Naive B cell (primary cell): ENCODE results near the gene CHRNA4. TPM values are rescaled to one million over a fixed set of nuclear protein-coding genes. Genes with fewer than 3 reads are reported as not detected.
A peak's percentile ranks its signal among the peaks of the same experiment; 100 is the strongest.

ENCODE experiments used
- ATAC-seq, 2 donors: fragments of 150-1000 bp; cut with Tn5 transposase; 2 replicates each; pipeline ENCODE4 v1.10.0; 2021; ENCODE audit warnings: low read depth in 2 of 2, mild to moderate bottlenecking in 2 of 2, moderate library complexity in 2 of 2
- DNase-seq: peaks from one replicate; pipeline ENCODE4 v3.0.0; 2022
- H3K27ac Mint-ChIP-seq, 6 donors: one replicate each; pipeline ENCODE4 v1.8.0; 2020 to 2022; ENCODE audit warnings: mild to moderate bottlenecking in 6 of 6, mixed read lengths in 6 of 6, moderate library complexity in 5 of 6, inconsistent platforms in 2 of 6
- H3K27me3 Mint-ChIP-seq, 3 donors: one replicate each; pipeline ENCODE4 v1.8.0; 2021 to 2022; ENCODE audit warnings: mixed read lengths in 3 of 3, mild to moderate bottlenecking in 1 of 3
- H3K36me3 Mint-ChIP-seq, 2 donors: one replicate each; pipeline ENCODE4 v1.8.0; 2020 to 2022; ENCODE audit warnings: mixed read lengths in 2 of 2, inconsistent platforms in 1 of 2, mild to moderate bottlenecking in 1 of 2
- H3K4me1 Mint-ChIP-seq, 3 donors: one replicate each; pipeline ENCODE4 v1.8.0; 2020 to 2022; ENCODE audit warnings: mixed read lengths in 3 of 3, inconsistent platforms in 1 of 3, mild to moderate bottlenecking in 1 of 3, moderate library complexity in 1 of 3
- H3K4me3 Mint-ChIP-seq, 8 donors: one replicate each; pipeline ENCODE4 v1.8.0; 2020 to 2022; ENCODE audit warnings: mild to moderate bottlenecking in 8 of 8, mixed read lengths in 8 of 8, moderate library complexity in 8 of 8, inconsistent platforms in 2 of 8
- H3K9me3 Mint-ChIP-seq, 7 donors: one replicate each; pipeline ENCODE4 v1.8.0; 2020 to 2022; ENCODE audit warnings: mixed read lengths in 7 of 7, mild to moderate bottlenecking in 5 of 7, inconsistent platforms in 2 of 7, moderate library complexity in 1 of 7
- polyA plus RNA-seq, 6 donors: library from polyadenylated mRNA; unstranded; fragments of 300-500 nt; fragmentation: Illumina TruSeq; gene quantifications; one replicate each; pipeline ENCODE4 v1.2.3, GENCODE V29; 2021; ENCODE audit warnings: low read depth in 6 of 6

The CHRNA4 gene
- polyA plus RNA-seq, 6 donors from 2014 or later, result not detected

DNA sequence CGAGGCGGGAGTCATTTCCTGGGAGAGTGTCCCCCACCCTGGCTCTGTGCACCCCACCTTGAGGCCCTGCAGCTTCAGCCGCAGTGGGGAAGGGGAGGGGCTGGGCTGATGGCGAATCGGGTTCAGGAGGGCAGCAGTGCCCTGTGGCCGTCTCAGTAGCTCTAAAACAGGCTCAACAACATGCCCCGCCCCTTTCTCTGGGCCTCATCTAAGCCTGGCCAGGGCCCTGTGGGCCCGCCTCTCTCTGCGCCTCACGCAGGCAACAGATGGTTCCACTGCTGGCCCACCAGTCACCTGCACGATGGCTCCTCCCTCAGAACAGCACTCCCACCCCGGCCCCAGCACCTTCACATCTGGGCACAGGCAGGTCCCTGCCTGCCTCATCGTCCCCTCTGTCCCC is 30.2 kb downstream of the CHRNA4 start:
- peaks cover 6 to 16% (median 10%) of the 10 kb centered on the region in 7 donors for H3K9me3 Mint-ChIP-seq
- peaks cover 3 to 11% of the 10 kb centered on the region in 2 donors for H3K36me3 Mint-ChIP-seq
- no peak for ATAC-seq
- H3K27ac Mint-ChIP-seq, result no peak overlapping the region
- peaks cover 10 to 25% (median 25%) of the 10 kb centered on the region in 3 donors for H3K27me3 Mint-ChIP-seq
- no peak overlapping the region for H3K4me3 Mint-ChIP-seq
- DNase-seq, result no peak
- H3K4me1 Mint-ChIP-seq, result peaks cover 0 to 4% (median 3%) of the 10 kb centered on the region in 3 donors

DNA sequence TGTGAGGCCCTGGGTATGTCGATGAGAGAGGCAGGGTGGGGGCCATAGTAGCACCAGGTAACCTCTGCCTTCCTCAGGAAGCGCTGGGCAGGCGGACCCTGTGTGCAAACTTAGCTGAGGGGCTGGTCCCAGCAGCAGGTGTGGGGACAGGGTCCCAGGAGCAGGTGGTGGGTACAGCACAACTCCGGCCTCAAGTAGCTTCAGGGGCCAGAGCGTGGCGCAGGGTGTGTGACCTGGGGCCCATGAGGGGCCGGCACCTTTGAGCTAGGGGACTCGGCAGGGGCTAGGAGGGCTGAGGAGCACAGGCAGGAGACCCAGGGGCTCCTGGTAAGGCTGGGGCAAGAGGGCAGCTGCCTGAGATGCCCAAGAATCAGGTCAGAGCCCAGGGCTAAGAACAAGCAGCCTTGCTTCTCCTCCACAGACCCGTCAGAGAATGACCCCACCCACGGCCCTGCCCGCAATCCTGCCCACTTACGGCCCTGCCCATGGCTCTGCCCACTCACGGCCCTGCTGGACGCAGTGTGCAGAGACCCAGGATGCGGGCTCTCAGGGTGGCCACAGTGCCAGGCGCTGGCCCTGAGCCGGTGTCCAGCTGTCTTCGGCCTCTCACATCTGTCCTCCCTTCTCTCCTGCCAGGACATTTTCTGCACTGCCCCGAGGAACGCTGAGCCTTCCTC is 30.9 kb downstream of the CHRNA4 start:
- H3K27ac Mint-ChIP-seq, result peak overlapping the region in 1 of 6 donors; percentile 74
- ATAC-seq, result no peak
- H3K4me1 Mint-ChIP-seq, result peaks cover 0 to 4% (median 3%) of the 10 kb centered on the region in 3 donors
- peaks cover 5 to 18% (median 17%) of the 10 kb centered on the region in 3 donors for H3K27me3 Mint-ChIP-seq
- H3K9me3 Mint-ChIP-seq, result peaks cover 6 to 16% (median 10%) of the 10 kb centered on the region in 7 donors
- no peak for DNase-seq
- H3K4me3 Mint-ChIP-seq, result no peak overlapping the region
- H3K36me3 Mint-ChIP-seq, result peaks cover 3 to 11% of the 10 kb centered on the region in 2 donors

DNA sequence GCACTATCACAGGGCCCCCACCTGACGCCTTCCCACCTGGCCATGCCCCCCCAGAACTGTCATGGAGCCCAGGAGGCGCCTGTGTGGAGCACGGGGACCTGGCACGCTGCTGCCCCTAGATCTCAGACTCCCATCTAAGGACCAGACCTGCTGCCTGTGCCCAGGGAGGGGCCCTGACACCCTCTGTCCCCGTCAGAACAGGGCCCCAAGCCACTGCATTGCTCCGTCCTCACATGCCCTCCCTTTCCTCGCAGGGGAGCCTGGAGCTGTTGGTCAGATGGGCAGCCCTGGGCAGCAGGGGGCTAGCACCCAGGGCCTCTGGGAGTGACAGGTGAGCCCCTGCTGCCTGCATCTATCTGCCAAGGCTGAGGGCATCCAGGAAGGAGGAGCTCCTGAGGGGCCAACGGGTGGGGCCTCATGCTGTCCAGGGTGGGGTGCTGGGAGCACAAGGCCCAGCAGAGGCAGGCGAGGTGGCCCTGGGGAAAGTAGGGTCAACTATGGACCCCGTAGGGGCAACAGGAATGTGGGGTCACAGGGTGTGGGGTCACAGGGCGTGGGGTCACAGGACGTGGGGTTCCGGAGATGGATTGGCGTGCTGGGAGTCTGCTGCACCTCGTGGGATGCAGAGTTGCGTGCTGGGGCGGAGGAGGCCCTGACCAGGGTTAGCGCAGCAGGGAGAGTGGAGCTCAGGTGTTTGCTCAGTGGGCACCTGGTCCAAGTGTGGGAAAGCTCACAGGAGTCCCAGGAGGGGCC is 31.6 kb downstream of the CHRNA4 start:
- H3K36me3 Mint-ChIP-seq, result peaks cover 3 to 11% of the 10 kb centered on the region in 2 donors
- peaks cover 6 to 16% (median 10%) of the 10 kb centered on the region in 7 donors for H3K9me3 Mint-ChIP-seq
- no peak overlapping the region for H3K4me3 Mint-ChIP-seq
- DNase-seq, result no peak
- peak overlapping the region in 1 of 6 donors; percentile 74 for H3K27ac Mint-ChIP-seq
- peaks cover 0 to 4% (median 3%) of the 10 kb centered on the region in 3 donors for H3K4me1 Mint-ChIP-seq
- peaks cover 0 to 18% (median 16%) of the 10 kb centered on the region in 3 donors for H3K27me3 Mint-ChIP-seq
- no peak for ATAC-seq

- ATAC-seq, result no peak
- Mint-ChIP-seq H3K9me3 (peaks cover 6 to 13% (median 10%) of the 10 kb centered on the region in 7 donors), H3K36me3 (peaks cover 3 to 11% of the 10 kb centered on the region in 2 donors), H3K27ac (peak overlapping the region in 1 of 6 donors; percentile 63), H3K4me1 (peaks cover 0 to 4% (median 3%) of the 10 kb centered on the region in 3 donors), H3K4me3 (no peak overlapping the region), H3K27me3 (peaks cover 3 to 17% (median 17%) of the 10 kb centered on the region in 3 donors)
- no peak for DNase-seq
These were observed 32.4 kb downstream of the CHRNA4 start for GRCh38 chr20:63328718-63329275.

GRCh38 chr20:63328026-63328700 is 33.0 kb downstream of the CHRNA4 start:
- no peak overlapping the region for H3K4me3 Mint-ChIP-seq

DNA sequence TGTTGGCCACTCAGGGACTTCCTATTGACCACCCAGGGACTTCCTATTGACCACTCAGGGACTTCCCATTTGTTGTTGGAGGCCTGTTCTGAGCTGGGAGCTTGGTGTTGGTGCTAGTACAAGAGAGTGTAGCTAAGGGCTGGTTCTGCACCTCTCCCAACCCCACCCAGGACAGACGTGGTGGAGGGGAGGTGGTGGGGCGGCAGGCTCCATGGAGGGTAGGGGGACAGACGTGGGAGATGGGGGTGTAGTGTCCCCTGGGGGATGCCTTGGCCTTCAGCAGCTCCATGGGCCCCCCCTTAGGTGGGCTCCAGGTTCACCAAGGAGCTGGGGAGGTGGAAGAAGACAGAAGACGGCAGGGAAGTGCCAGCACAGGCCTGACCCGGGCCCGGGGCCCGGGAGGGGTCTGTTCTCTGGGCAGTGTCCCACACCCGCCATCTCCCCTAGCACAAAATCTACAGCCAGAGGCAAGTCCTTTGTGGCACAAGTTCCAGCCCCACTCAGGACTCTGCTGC is 33.9 kb downstream of the CHRNA4 start:
- Mint-ChIP-seq H3K27ac (peak overlapping the region in 5 of 6 donors; percentile 85 to 96 (median 86)), H3K27me3 (peaks cover 6 to 23% (median 9%) of the 10 kb centered on the region in 3 donors), H3K4me3 (no peak overlapping the region), H3K9me3 (peaks cover 6 to 13% (median 10%) of the 10 kb centered on the region in 7 donors), H3K36me3 (peaks cover 3 to 11% of the 10 kb centered on the region in 2 donors), H3K4me1 (peaks cover 0 to 4% (median 3%) of the 10 kb centered on the region in 3 donors)
- peak; percentile 23 to 50 for ATAC-seq
- DNase-seq, result no peak

More at GRCh38 chr20:63328026-63328700, 33.0 kb downstream of the CHRNA4 start:
- Mint-ChIP-seq H3K27ac (peak overlapping the region in 4 of 6 donors; percentile 54 to 88 (median 78)), H3K27me3 (peaks cover 6 to 17% (median 11%) of the 10 kb centered on the region in 3 donors), H3K9me3 (peaks cover 6 to 13% (median 10%) of the 10 kb centered on the region in 7 donors), H3K36me3 (peaks cover 3 to 11% of the 10 kb centered on the region in 2 donors), H3K4me1 (peaks cover 0 to 4% (median 3%) of the 10 kb centered on the region in 3 donors)
- DNase-seq (no peak), ATAC-seq (no peak)

- Mint-ChIP-seq H3K9me3 (peaks cover 2 to 6% (median 2%) of the 10 kb centered on the region in 7 donors), H3K27me3 (peaks cover 2 to 18% (median 6%) of the 10 kb centered on the region in 3 donors), H3K36me3 (peaks cover 0 to 4% of the 10 kb centered on the region in 2 donors), H3K4me3 (no peak overlapping the region), H3K4me1 (peaks cover 0 to 4% (median 3%) of the 10 kb centered on the region in 3 donors), H3K27ac (peak overlapping the region; percentile 59 to 96 (median 86))
- ATAC-seq (peak; percentile 23 to 42), DNase-seq (no peak)
These were observed 34.6 kb downstream of the CHRNA4 start for GRCh38 chr20:63326314-63327230.

- H3K27ac Mint-ChIP-seq, result peak overlapping the region in 2 of 6 donors; percentile 47 to 88
- no peaks in the 10 kb centered on the region for H3K36me3 Mint-ChIP-seq
- DNase-seq, result no peak
- H3K27me3 Mint-ChIP-seq, result peaks cover 0 to 23% (median 6%) of the 10 kb centered on the region in 3 donors
- H3K9me3 Mint-ChIP-seq, result peaks cover 0 to 4% (median 0%) of the 10 kb centered on the region in 7 donors
- H3K4me3 Mint-ChIP-seq, result no peak overlapping the region
- no peak for ATAC-seq
- peaks cover 0 to 4% (median 3%) of the 10 kb centered on the region in 3 donors for H3K4me1 Mint-ChIP-seq
These were observed 35.4 kb downstream of the CHRNA4 start for GRCh38 chr20:63325554-63326313.

GRCh38 chr20:63325021-63325471 is 36.1 kb downstream of the CHRNA4 start:
- Mint-ChIP-seq H3K9me3 (peaks cover 0 to 4% (median 0%) of the 10 kb centered on the region in 7 donors), H3K27ac (no peak overlapping the region), H3K36me3 (no peaks in the 10 kb centered on the region), H3K4me1 (peaks cover 0 to 4% (median 3%) of the 10 kb centered on the region in 3 donors), H3K4me3 (no peak overlapping the region), H3K27me3 (peaks cover 0 to 23% (median 6%) of the 10 kb centered on the region in 3 donors)
- ATAC-seq, result no peak
- no peak for DNase-seq

DNA sequence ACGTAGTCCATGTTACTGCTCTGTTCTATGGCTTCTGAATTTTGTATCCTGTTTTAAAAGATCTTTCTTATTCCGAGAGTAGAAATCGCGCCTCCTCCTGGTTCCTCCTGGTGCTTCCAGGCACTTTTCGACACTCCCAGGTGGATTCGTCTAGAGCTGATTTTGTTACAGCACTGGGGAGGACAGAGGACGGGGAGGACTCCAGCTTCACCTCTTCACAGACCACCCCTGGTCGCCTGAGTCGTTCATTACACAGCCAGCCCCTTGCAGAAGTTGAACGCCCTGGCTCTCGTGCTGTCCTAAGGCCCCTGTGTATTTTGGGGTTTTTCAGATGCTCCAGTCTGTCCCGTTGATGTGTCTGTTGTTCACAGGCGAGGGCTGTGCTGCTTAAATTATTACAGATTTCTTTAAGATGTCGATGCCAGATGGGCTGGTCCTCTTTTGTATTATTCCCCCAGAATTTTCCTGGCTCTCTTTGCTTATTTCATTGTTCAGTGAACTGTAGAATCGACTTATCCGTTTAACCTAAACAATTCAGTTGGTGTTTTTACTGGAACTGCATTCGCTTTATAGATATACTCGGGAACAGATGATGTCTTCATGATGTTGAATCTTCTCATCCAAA is 37.7 kb downstream of the CHRNA4 start:
- ATAC-seq (no peak), DNase-seq (no peak)
- Mint-ChIP-seq H3K4me3 (no peak overlapping the region), H3K9me3 (peaks cover 0 to 4% (median 0%) of the 10 kb centered on the region in 7 donors), H3K36me3 (no peaks in the 10 kb centered on the region), H3K27ac (no peak overlapping the region), H3K4me1 (peaks cover 0 to 4% (median 3%) of the 10 kb centered on the region in 3 donors), H3K27me3 (peaks cover 0 to 27% (median 6%) of the 10 kb centered on the region in 3 donors)

GRCh38 chr20:63322933-63323273 is 38.2 kb downstream of the CHRNA4 start:
- DNase-seq, result no peak
- Mint-ChIP-seq H3K9me3 (peaks cover 0 to 4% (median 0%) of the 10 kb centered on the region in 7 donors), H3K27ac (no peak overlapping the region), H3K4me1 (peaks cover 0 to 4% (median 3%) of the 10 kb centered on the region in 3 donors), H3K36me3 (no peaks in the 10 kb centered on the region), H3K27me3 (peaks cover 0 to 29% (median 6%) of the 10 kb centered on the region in 3 donors), H3K4me3 (no peak overlapping the region)
- no peak for ATAC-seq
